Measurements from ENCODE around the gene LTN1.

- TF ChIP-seq CTCF (IDR thresholded peaks at IDR 0.05; ENCODE audit: insufficient read depth, low read depth, low read length) (no peak), EZH2 (IDR thresholded peaks at IDR 0.05; ENCODE audit: insufficient read depth, low read length) (no peak)
These were observed at the start of gene LTN1 for GRCh38 chr21:28992526-28993292.

Data from astrocyte (in vitro differentiated cells and primary cell).